Thoracic aorta (tissue), 2 donors: ENCODE results near the gene BCL11A. TPM values are rescaled to one million over a fixed set of nuclear protein-coding genes. Genes with fewer than 3 reads are reported as not detected.

Experiments used
- ATAC-seq: fragments of 150-250 bp; one replicate; pipeline ENCODE4 v1.8.0; 2017; ENCODE audit warnings: low read depth; ENCODE audit not compliant: insufficient number of reproducible peaks, low FRiP score
- DNase-seq: peaks from one replicate; pipeline ENCODE4 v3.0.0-alpha.2; 2020; ENCODE audit warnings: low spot score
- H3K27ac ChIP-seq, 2 donors: fragments of 200-600 bp; sonication (generic); 1 replicate in 1 of 2; 2 replicates in 1 of 2; pipeline ENCODE4 v1.5.1; 2016; ENCODE audit warnings: mild to moderate bottlenecking in 2 of 2, moderate library complexity in 2 of 2
- H3K27me3 ChIP-seq: fragments of 200-600 bp; sonication (generic); replicated peaks from 2 replicates; pipeline ENCODE4 v1.6.0; 2016; ENCODE audit warnings: mild to moderate bottlenecking; ENCODE audit not compliant: insufficient read depth
- H3K36me3 ChIP-seq: fragments of 200-600 bp; sonication (generic); one replicate; pipeline ENCODE4 v1.5.1; 2016
- H3K4me1 ChIP-seq, 2 donors: fragments of 200-600 bp; sonication (generic); 1 replicate in 1 of 2; 2 replicates in 1 of 2; pipeline versions ENCODE4 v1.5.1 to v1.6.0; 2016; ENCODE audit warnings: low read depth in 2 of 2, mild to moderate bottlenecking in 1 of 2; ENCODE audit not compliant: control insufficient read depth in 1 of 2
- H3K4me3 ChIP-seq: fragments of 200-600 bp; sonication (generic); 2 replicates; pipeline ENCODE4 v1.5.1; 2016; ENCODE audit warnings: mild to moderate bottlenecking
- H3K9me3 ChIP-seq: fragments of 200-600 bp; sonication (generic); 2 replicates; pipeline ENCODE4 v1.5.1; 2016
- CTCF ChIP-seq: fragments of 200-600 bp; sonication (generic); IDR thresholded peaks from one replicate; pipeline ENCODE4 v1.5.1; 2019; ENCODE audit warnings: antibody characterized with exemption
- total RNA-seq, 2 donors: library from RNA; depleted of rRNA; stranded (reverse); fragments of >200 nt; gene quantifications; one replicate each; pipeline versions ENCODE4 v1.1.0 to v1.2.3, GENCODE V29; 2016

Gene BCL11A
- total RNA-seq, 2 donors from 2014 or later: 0.41 to 0.99 TPM

- DNase-seq (no peak), ATAC-seq (no peak)
- Histone ChIP-seq H3K4me1 (no peaks in the 10 kb centered on the region), H3K27ac (no peak overlapping the region), H3K4me3 (no peak overlapping the region), H3K36me3 (no peaks in the 10 kb centered on the region), H3K9me3 (no peaks in the 10 kb centered on the region), H3K27me3 (no peaks in the 10 kb centered on the region)
- TF ChIP-seq CTCF: no peak
Measured at GRCh38 chr2:60505880-60506260, 47.6 kb downstream of the BCL11A start.

GRCh38 chr2:60505240-60505879 is 48.1 kb downstream of the BCL11A start:
- H3K27ac ChIP-seq: no peak overlapping the region
- no peaks in the 10 kb centered on the region for H3K9me3 ChIP-seq
- DNase-seq (no peak), ATAC-seq (no peak)
- no peaks in the 10 kb centered on the region for H3K27me3 ChIP-seq
- no peaks in the 10 kb centered on the region for H3K4me1 ChIP-seq
- H3K36me3 ChIP-seq: no peaks in the 10 kb centered on the region
- no peak overlapping the region for H3K4me3 ChIP-seq
- no peak for TF ChIP-seq CTCF

GRCh38 chr2:60504049-60504448 is 49.4 kb downstream of the BCL11A start:
- no peak for ATAC-seq
- no peaks in the 10 kb centered on the region for H3K27me3 ChIP-seq
- DNase-seq: no peak
- H3K9me3 ChIP-seq: no peaks in the 10 kb centered on the region
- no peak overlapping the region for H3K27ac ChIP-seq
- no peaks in the 10 kb centered on the region for H3K4me1 ChIP-seq
- no peak for TF ChIP-seq CTCF
- no peak overlapping the region for H3K4me3 ChIP-seq
- no peaks in the 10 kb centered on the region for H3K36me3 ChIP-seq

GRCh38 chr2:60502144-60502543 is 51.3 kb downstream of the BCL11A start:
- no peak for TF ChIP-seq CTCF
- H3K36me3 ChIP-seq: no peaks in the 10 kb centered on the region
- no peak overlapping the region for H3K27ac ChIP-seq
- no peaks in the 10 kb centered on the region for H3K4me1 ChIP-seq
- no peaks in the 10 kb centered on the region for H3K9me3 ChIP-seq
- H3K27me3 ChIP-seq: no peaks in the 10 kb centered on the region
- no peak for DNase-seq
- H3K4me3 ChIP-seq: no peak overlapping the region
- no peak for ATAC-seq

GRCh38 chr2:60500861-60501260 is 52.6 kb downstream of the BCL11A start:
- H3K4me3 ChIP-seq: no peak overlapping the region
- no peaks in the 10 kb centered on the region for H3K27me3 ChIP-seq
- ATAC-seq (no peak), DNase-seq (no peak)
- H3K9me3 ChIP-seq: no peaks in the 10 kb centered on the region
- TF ChIP-seq CTCF: no peak
- H3K27ac ChIP-seq: no peak overlapping the region
- H3K36me3 ChIP-seq: no peaks in the 10 kb centered on the region
- no peaks in the 10 kb centered on the region for H3K4me1 ChIP-seq
